ENCODE results near the gene TSC22D2.
A peak's percentile ranks its signal among the peaks of the same experiment; 100 is the strongest.

- TF ChIP-seq, protein P1, sequence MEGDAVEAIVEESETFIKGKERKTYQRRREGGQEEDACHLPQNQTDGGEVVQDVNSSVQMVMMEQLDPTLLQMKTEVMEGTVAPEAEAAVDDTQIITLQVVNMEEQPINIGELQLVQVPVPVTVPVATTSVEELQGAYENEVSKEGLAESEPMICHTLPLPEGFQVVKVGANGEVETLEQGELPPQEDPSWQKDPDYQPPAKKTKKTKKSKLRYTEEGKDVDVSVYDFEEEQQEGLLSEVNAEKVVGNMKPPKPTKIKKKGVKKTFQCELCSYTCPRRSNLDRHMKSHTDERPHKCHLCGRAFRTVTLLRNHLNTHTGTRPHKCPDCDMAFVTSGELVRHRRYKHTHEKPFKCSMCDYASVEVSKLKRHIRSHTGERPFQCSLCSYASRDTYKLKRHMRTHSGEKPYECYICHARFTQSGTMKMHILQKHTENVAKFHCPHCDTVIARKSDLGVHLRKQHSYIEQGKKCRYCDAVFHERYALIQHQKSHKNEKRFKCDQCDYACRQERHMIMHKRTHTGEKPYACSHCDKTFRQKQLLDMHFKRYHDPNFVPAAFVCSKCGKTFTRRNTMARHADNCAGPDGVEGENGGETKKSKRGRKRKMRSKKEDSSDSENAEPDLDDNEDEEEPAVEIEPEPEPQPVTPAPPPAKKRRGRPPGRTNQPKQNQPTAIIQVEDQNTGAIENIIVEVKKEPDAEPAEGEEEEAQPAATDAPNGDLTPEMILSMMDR (conservative IDR thresholded peaks at IDR 0.05; ENCODE audit: low read depth, low read length) = no peak
- TF ChIP-seq CHD1 (IDR thresholded peaks at IDR 0.05; ENCODE audit: low read depth, low read length) (peak; percentile 37; the same call in 1 of the 2 replicates), RAD21 (IDR thresholded peaks at IDR 0.05; ENCODE audit: low read length) (peak; percentile 6; the same call in 1 of the 2 replicates), RFX5 (IDR thresholded peaks at IDR 0.05; ENCODE audit: low read depth, low read length) (no peak), POLR2A (IDR thresholded peaks at IDR 0.05; ENCODE audit: low read depth, low read length) (peak; percentile 69), MAZ (IDR thresholded peaks at IDR 0.05; ENCODE audit: borderline replicate concordance, low read depth, low read length) (no peak), RCOR1 (IDR thresholded peaks at IDR 0.05; ENCODE audit: insufficient replicate concordance, low read length) (no peak), BHLHE40 (IDR thresholded peaks at IDR 0.05; ENCODE audit: low read depth, low read length) (peak; percentile 27; the same call in 1 of the 2 replicates), CEBPB (IDR thresholded peaks at IDR 0.05; ENCODE audit: low read depth, low read length) (no peak), SMC3 (IDR thresholded peaks at IDR 0.05; ENCODE audit: low read depth, low read length) (no peak), MXI1 (IDR thresholded peaks at IDR 0.05; ENCODE audit: borderline replicate concordance, low read depth, low read length) (no peak), MAFK (IDR thresholded peaks at IDR 0.05; ENCODE audit: low read depth, low read length) (no peak)
- TF ChIP-seq, protein P2, sequence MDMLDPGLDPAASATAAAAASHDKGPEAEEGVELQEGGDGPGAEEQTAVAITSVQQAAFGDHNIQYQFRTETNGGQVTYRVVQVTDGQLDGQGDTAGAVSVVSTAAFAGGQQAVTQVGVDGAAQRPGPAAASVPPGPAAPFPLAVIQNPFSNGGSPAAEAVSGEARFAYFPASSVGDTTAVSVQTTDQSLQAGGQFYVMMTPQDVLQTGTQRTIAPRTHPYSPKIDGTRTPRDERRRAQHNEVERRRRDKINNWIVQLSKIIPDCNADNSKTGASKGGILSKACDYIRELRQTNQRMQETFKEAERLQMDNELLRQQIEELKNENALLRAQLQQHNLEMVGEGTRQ (IDR thresholded peaks at IDR 0.05; ENCODE audit: low read depth, low read length) = no peak
- TF ChIP-seq, protein P3, sequence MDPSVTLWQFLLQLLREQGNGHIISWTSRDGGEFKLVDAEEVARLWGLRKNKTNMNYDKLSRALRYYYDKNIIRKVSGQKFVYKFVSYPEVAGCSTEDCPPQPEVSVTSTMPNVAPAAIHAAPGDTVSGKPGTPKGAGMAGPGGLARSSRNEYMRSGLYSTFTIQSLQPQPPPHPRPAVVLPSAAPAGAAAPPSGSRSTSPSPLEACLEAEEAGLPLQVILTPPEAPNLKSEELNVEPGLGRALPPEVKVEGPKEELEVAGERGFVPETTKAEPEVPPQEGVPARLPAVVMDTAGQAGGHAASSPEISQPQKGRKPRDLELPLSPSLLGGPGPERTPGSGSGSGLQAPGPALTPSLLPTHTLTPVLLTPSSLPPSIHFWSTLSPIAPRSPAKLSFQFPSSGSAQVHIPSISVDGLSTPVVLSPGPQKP (IDR thresholded peaks at IDR 0.05; ENCODE audit: borderline replicate concordance, low read depth, low read length) = no peak
These were observed 1.0 kb downstream of the TSC22D2 start for GRCh38 chr3:150409125-150409511.
